Suprapubic skin (tissue), 4 donors: ENCODE data around the gene RMI2. TPM values are rescaled to one million over a fixed set of nuclear protein-coding genes. Genes with fewer than 3 reads are reported as not detected.
A peak's percentile ranks its signal among the peaks of the same experiment; 100 is the strongest.

Source experiments
- DNase-seq, 2 donors: peaks; one replicate each; pipeline ENCODE4 v3.0.0-alpha.2; 2019; ENCODE audit warnings: low spot score in 2 of 2
- H3K27ac ChIP-seq: fragments of 200-600 bp; sonication (generic); one replicate; pipeline ENCODE4 v1.5.1; 2019
- H3K27me3 ChIP-seq: fragments of 200-600 bp; sonication (generic); one replicate; pipeline ENCODE4 v1.5.1; 2019
- H3K36me3 ChIP-seq: fragments of 200-600 bp; sonication (generic); one replicate; pipeline ENCODE4 v1.5.1; 2019
- H3K4me1 ChIP-seq: fragments of 200-600 bp; sonication (generic); one replicate; pipeline ENCODE4 v1.5.1; 2019
- H3K4me3 ChIP-seq: fragments of 200-600 bp; sonication (generic); one replicate; pipeline ENCODE4 v1.5.1; 2019; ENCODE audit warnings: mild to moderate bottlenecking
- H3K9me3 ChIP-seq: fragments of 200-600 bp; sonication (generic); one replicate; pipeline ENCODE4 v1.5.1; 2019
- CTCF ChIP-seq, 2 donors: fragments of 200-600 bp in 1 of 2; fragments of 450-650 bp in 1 of 2; sonication (generic) in 1 of 2; IDR thresholded peaks; one replicate each; pipeline ENCODE4 v1.5.1; 2016 to 2019; ENCODE audit warnings: antibody characterized with exemption in 2 of 2, mild to moderate bottlenecking in 1 of 2, moderate library complexity in 1 of 2
- EP300 ChIP-seq: sonication (generic); formaldehyde crosslinking; IDR thresholded peaks from one replicate; pipeline ENCODE4 v1.6.1; 2017; ENCODE audit warnings: antibody characterized with exemption
- POLR2A ChIP-seq, 2 donors: fragments of 450-650 bp; IDR thresholded peaks; one replicate each; pipeline ENCODE4 v1.6.1; 2017; ENCODE audit warnings: antibody characterized with exemption in 2 of 2, mild to moderate bottlenecking in 2 of 2, moderate library complexity in 2 of 2
- POLR2AphosphoS5 ChIP-seq, 3 donors: sonication (generic); formaldehyde crosslinking; IDR thresholded peaks; one replicate each; pipeline ENCODE4 v1.6.1; 2017; ENCODE audit warnings: antibody characterized with exemption in 3 of 3
- WGBS: methylation state at CpG from one replicate; pipeline ENCODE4 v1.1.5; 2018; 5-methylcytosine and 5-hydroxymethylcytosine counted together
- total RNA-seq, 4 donors: library from RNA; depleted of rRNA; stranded (reverse); fragments of >200 nt; gene quantifications; one replicate each; pipeline ENCODE4 v1.1.0, GENCODE V29; 2016

The RMI2 gene
- total RNA-seq, 4 donors from 2014 or later, result 2.7 to 7.7 (median 6.4) TPM

- TF ChIP-seq CTCF (IDR thresholded peaks at IDR 0.05) (no peak), EP300 (no peak), POLR2A (IDR thresholded peaks at IDR 0.05) (no peak), POLR2AphosphoS5 (IDR thresholded peaks at IDR 0.05) (no peak)
- H3K36me3 ChIP-seq, result no peaks in the 10 kb centered on the region
- peak overlapping the region; percentile 76 for H3K27ac ChIP-seq
- no peak overlapping the region for H3K4me3 ChIP-seq
- WGBS, result 86% methylated on average over 6 of the region's 7 CpGs
- no peaks in the 10 kb centered on the region for H3K27me3 ChIP-seq
- no peak for DNase-seq
- H3K4me1 ChIP-seq, result peaks cover 83% of the 10 kb centered on the region
- no peaks in the 10 kb centered on the region for H3K9me3 ChIP-seq
These were observed 13.3 kb downstream of the RMI2 start for GRCh38 chr16:11358531-11358930.

GRCh38 chr16:11359370-11359769, 14.1 kb downstream of the RMI2 start:
- no peak overlapping the region for H3K4me3 ChIP-seq
- H3K4me1 ChIP-seq, result peaks cover 89% of the 10 kb centered on the region
- peak overlapping the region; percentile 76 for H3K27ac ChIP-seq

GRCh38 chr16:11360641-11361373, 15.5 kb downstream of the RMI2 start:
- peaks cover 82% of the 10 kb centered on the region for H3K4me1 ChIP-seq

More at GRCh38 chr16:11359370-11359769, 14.1 kb downstream of the RMI2 start:
- Histone ChIP-seq H3K9me3 (no peaks in the 10 kb centered on the region), H3K36me3 (no peaks in the 10 kb centered on the region), H3K27me3 (no peaks in the 10 kb centered on the region)
- peak in 1 of 2 donors; percentile 74 for DNase-seq
- no peak for TF ChIP-seq EP300
- peak in 1 of 3 donors; percentile 82 for TF ChIP-seq POLR2AphosphoS5 (IDR thresholded peaks at IDR 0.05)
- WGBS, result 48% methylated on average over 3 of the region's 5 CpGs

GRCh38 chr16:11361701-11362451, 16.6 kb downstream of the RMI2 start:
- H3K4me1 ChIP-seq, result peaks cover 72% of the 10 kb centered on the region
- no peaks in the 10 kb centered on the region for H3K27me3 ChIP-seq
- no peak overlapping the region for H3K4me3 ChIP-seq
- H3K27ac ChIP-seq, result peak overlapping the region; percentile 15
- TF ChIP-seq EP300, result no peak
- TF ChIP-seq POLR2AphosphoS5 (IDR thresholded peaks at IDR 0.05), result no peak
- TF ChIP-seq CTCF (IDR thresholded peaks at IDR 0.05), result no peak
- no peak for TF ChIP-seq POLR2A (IDR thresholded peaks at IDR 0.05)
- no peak for DNase-seq
- no peaks in the 10 kb centered on the region for H3K9me3 ChIP-seq
- no peaks in the 10 kb centered on the region for H3K36me3 ChIP-seq
- 79% methylated on average over 8 of the region's 16 CpGs for WGBS

More at GRCh38 chr16:11360641-11361373, 15.5 kb downstream of the RMI2 start:
- WGBS, result 45% methylated on average over 13 of the region's 13 CpGs
- H3K27me3 ChIP-seq, result no peaks in the 10 kb centered on the region
- DNase-seq, result no peak
- H3K27ac ChIP-seq, result peak overlapping the region; percentile 76
- H3K4me3 ChIP-seq, result no peak overlapping the region
- no peaks in the 10 kb centered on the region for H3K9me3 ChIP-seq
- TF ChIP-seq POLR2AphosphoS5 (IDR thresholded peaks at IDR 0.05) (no peak), EP300 (no peak), POLR2A (IDR thresholded peaks at IDR 0.05) (no peak), CTCF (IDR thresholded peaks at IDR 0.05) (no peak)
- no peaks in the 10 kb centered on the region for H3K36me3 ChIP-seq

- no peaks in the 10 kb centered on the region for H3K36me3 ChIP-seq
- DNase-seq, result no peak
- no peaks in the 10 kb centered on the region for H3K27me3 ChIP-seq
- H3K9me3 ChIP-seq, result no peaks in the 10 kb centered on the region
- peak overlapping the region; percentile 1 for H3K27ac ChIP-seq
- no peak overlapping the region for H3K4me3 ChIP-seq
- TF ChIP-seq POLR2A (IDR thresholded peaks at IDR 0.05), result no peak
- peaks cover 52% of the 10 kb centered on the region for H3K4me1 ChIP-seq
- 77% methylated on average over 7 of the region's 7 CpGs for WGBS
These were observed 18.6 kb downstream of the RMI2 start for GRCh38 chr16:11363927-11364258.

- Histone ChIP-seq H3K4me3 (no peak overlapping the region), H3K4me1 (peaks cover 17% of the 10 kb centered on the region), H3K27ac (no peak overlapping the region), H3K36me3 (no peaks in the 10 kb centered on the region), H3K27me3 (no peaks in the 10 kb centered on the region), H3K9me3 (no peaks in the 10 kb centered on the region)
- TF ChIP-seq CTCF (IDR thresholded peaks at IDR 0.05), result no peak
- TF ChIP-seq POLR2AphosphoS5 (IDR thresholded peaks at IDR 0.05), result no peak
- no peak for TF ChIP-seq EP300
- TF ChIP-seq POLR2A (IDR thresholded peaks at IDR 0.05), result no peak
- DNase-seq, result no peak
- 95% methylated on average over 5 of the region's 5 CpGs for WGBS
These were observed 22.2 kb downstream of the RMI2 start for GRCh38 chr16:11367483-11367906.
